Transverse colon (tissue), 4 donors: ENCODE measurements around the gene LDLRAD4.

Experiments
- EP300 ChIP-seq: sonication (generic); formaldehyde crosslinking; IDR thresholded peaks from one replicate; pipeline ENCODE4 v1.6.1; 2017; ENCODE audit warnings: antibody characterized with exemption, low read depth
- POLR2A ChIP-seq: fragments of 450-650 bp; IDR thresholded peaks from one replicate; pipeline ENCODE4 v1.6.1; 2016; ENCODE audit warnings: antibody characterized with exemption, mild to moderate bottlenecking, moderate library complexity
- POLR2AphosphoS5 ChIP-seq, 3 donors: sonication (generic); formaldehyde crosslinking; IDR thresholded peaks; one replicate each; pipeline ENCODE4 v1.6.1; 2016; ENCODE audit warnings: antibody characterized with exemption in 3 of 3
- TF ChIP-seq, protein P1 (sequence below), 5 experiments: fragments of 200-600 bp in 3 of 5; fragments of 450-650 bp in 2 of 5; sonication (generic) in 3 of 5; IDR thresholded peaks; 1 replicate in 2 of 5; 2 replicates in 3 of 5; pipeline ENCODE4 v1.5.1; 2016 to 2017; ENCODE audit warnings: antibody characterized with exemption in 5 of 5, inconsistent platforms in 3 of 5, mild to moderate bottlenecking in 2 of 5, moderate library complexity in 1 of 5

DNA sequence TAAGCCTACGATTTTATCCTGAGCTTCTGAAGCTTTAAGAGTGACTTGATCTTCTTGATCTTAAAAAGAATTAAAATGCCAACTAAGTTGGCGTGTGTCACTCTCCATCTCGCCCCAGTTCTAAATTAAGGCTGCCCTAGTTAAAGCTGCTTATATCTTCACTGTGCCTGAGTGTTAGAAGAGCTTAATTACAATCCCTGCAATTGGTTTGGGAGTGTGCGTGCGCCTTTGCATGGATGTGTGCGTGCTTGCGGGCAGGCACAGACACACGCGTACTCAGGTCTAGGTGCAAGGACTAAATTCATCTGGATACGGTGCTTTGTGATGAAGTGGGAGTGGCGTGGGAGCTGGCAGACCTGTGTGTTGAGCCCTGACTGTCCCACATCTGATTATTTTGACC is 306.3 kb downstream of the LDLRAD4 start:
- TF ChIP-seq, protein P1, sequence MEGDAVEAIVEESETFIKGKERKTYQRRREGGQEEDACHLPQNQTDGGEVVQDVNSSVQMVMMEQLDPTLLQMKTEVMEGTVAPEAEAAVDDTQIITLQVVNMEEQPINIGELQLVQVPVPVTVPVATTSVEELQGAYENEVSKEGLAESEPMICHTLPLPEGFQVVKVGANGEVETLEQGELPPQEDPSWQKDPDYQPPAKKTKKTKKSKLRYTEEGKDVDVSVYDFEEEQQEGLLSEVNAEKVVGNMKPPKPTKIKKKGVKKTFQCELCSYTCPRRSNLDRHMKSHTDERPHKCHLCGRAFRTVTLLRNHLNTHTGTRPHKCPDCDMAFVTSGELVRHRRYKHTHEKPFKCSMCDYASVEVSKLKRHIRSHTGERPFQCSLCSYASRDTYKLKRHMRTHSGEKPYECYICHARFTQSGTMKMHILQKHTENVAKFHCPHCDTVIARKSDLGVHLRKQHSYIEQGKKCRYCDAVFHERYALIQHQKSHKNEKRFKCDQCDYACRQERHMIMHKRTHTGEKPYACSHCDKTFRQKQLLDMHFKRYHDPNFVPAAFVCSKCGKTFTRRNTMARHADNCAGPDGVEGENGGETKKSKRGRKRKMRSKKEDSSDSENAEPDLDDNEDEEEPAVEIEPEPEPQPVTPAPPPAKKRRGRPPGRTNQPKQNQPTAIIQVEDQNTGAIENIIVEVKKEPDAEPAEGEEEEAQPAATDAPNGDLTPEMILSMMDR (IDR thresholded peaks at IDR 0.05) = no peak
- TF ChIP-seq POLR2AphosphoS5 (IDR thresholded peaks at IDR 0.05) (no peak), POLR2A (no peak), EP300 (no peak)
